Keratinocyte (primary cell): ENCODE measurements around the gene WNT7B. TPM values are rescaled to one million over a fixed set of nuclear protein-coding genes. Genes with fewer than 3 reads are reported as not detected.
A peak's percentile ranks its signal among the peaks of the same experiment; 100 is the strongest.

Experiments used
- DNase-seq: peaks from one replicate; pipeline ENCODE4 v3.0.0-alpha.2; 2011; ENCODE audit warnings: low read depth, missing footprints, low spot score
- FAIRE-seq: peaks from 2 replicates; lab custom pipeline; 2011; peaks lifted over from hg19 to GRCh38; lab: Jason Lieb, UNC
- H2AFZ ChIP-seq: 2 replicates; pipeline ENCODE4 v1.6.0; 2012; ENCODE audit warnings: low read length, control low read depth, inconsistent platforms; ENCODE audit not compliant: control insufficient read depth
- H3K27ac ChIP-seq: 2 replicates; pipeline ENCODE4 v1.5.1; 2011; ENCODE audit warnings: low read length; ENCODE audit not compliant: control insufficient read depth, insufficient read depth
- H3K27me3 ChIP-seq: 3 replicates; pipeline ENCODE4 v1.6.0; 2011; ENCODE audit warnings: low read length; ENCODE audit not compliant: control insufficient read depth, insufficient read depth; ENCODE audit errors: extremely low read depth
- H3K36me3 ChIP-seq, 2 experiments: 2 replicates in 1 of 2; 3 replicates in 1 of 2; pipeline ENCODE4 v1.5.1; 2011; ENCODE audit warnings: low read length in 2 of 2, mild to moderate bottlenecking in 1 of 2; ENCODE audit not compliant: control insufficient read depth in 2 of 2, insufficient read depth in 2 of 2; ENCODE audit errors: extremely low read depth in 1 of 2
- H3K4me1 ChIP-seq: 3 replicates; pipeline ENCODE4 v1.5.1; 2011; ENCODE audit warnings: low read length; ENCODE audit not compliant: control insufficient read depth, insufficient read depth; ENCODE audit errors: extremely low read depth
- H3K4me2 ChIP-seq: 3 replicates; pipeline ENCODE4 v1.6.0; 2011; ENCODE audit warnings: low read depth, low read length; ENCODE audit not compliant: control insufficient read depth, insufficient read depth; ENCODE audit errors: extremely low read depth
- H3K4me3 ChIP-seq, 3 experiments: fragments of 200-600 bp in 1 of 3; sonication (generic) in 1 of 3; 2 replicates in 2 of 3; 3 replicates in 1 of 3; pipeline ENCODE4 v1.5.1; 2011 to 2016; ENCODE audit warnings: low read length in 3 of 3, mild to moderate bottlenecking in 3 of 3, control low read depth in 2 of 3, inconsistent platforms in 1 of 3, low read depth in 1 of 3, mixed read lengths in 1 of 3, mixed run types in 1 of 3, moderate library complexity in 1 of 3; ENCODE audit not compliant: control insufficient read depth in 2 of 3, insufficient read depth in 2 of 3; ENCODE audit errors: extremely low read depth in 1 of 3
- H3K79me2 ChIP-seq: 2 replicates; pipeline ENCODE4 v1.6.0; 2012; ENCODE audit warnings: low read length; ENCODE audit not compliant: control insufficient read depth, insufficient read depth
- H3K9ac ChIP-seq: 3 replicates; pipeline ENCODE4 v1.6.0; 2011; ENCODE audit warnings: low read length; ENCODE audit not compliant: control insufficient read depth, insufficient read depth; ENCODE audit errors: extremely low read depth
- H3K9me1 ChIP-seq: 3 replicates; pipeline ENCODE4 v1.6.0; 2011; ENCODE audit warnings: low read length; ENCODE audit not compliant: control insufficient read depth, insufficient read depth; ENCODE audit errors: extremely low read depth
- H3K9me3 ChIP-seq: 2 replicates; pipeline ENCODE4 v1.5.1; 2012; ENCODE audit warnings: low read depth, low read length; ENCODE audit not compliant: control insufficient read depth
- H4K20me1 ChIP-seq: 3 replicates; pipeline ENCODE4 v1.6.0; 2011; ENCODE audit warnings: low read length; ENCODE audit not compliant: control insufficient read depth, insufficient read depth; ENCODE audit errors: extremely low read depth
- CTCF ChIP-seq, 3 experiments: IDR thresholded peaks in 1 of 3; conservative IDR thresholded peaks in 1 of 3; optimal IDR thresholded peaks in 1 of 3; 2 replicates in 2 of 3; 3 replicates in 1 of 3; pipeline versions ENCODE3 to v1.5.1; 2011; ENCODE audit warnings: low read length in 3 of 3, mild to moderate bottlenecking in 3 of 3, moderate library complexity in 2 of 3, control low read depth in 1 of 3, inconsistent platforms in 1 of 3; ENCODE audit not compliant: insufficient read depth in 2 of 3; ENCODE audit errors: extremely low read depth in 1 of 3
- EZH2 ChIP-seq: IDR thresholded peaks from one replicate; pipeline ENCODE4 v1.6.1; 2012; ENCODE audit warnings: inconsistent platforms, mild to moderate bottlenecking, low read length, moderate library complexity
- dilution Hi-C: fragments of 300-500 bp; cut with MboI; formaldehyde crosslinking; loops from one replicate; pipeline ENCODE4 v1.7.0; 2020; ENCODE audit warnings: low sequenced_read_pairs; ENCODE audit not compliant: extremely low pct_ligation_motif_present
- polyA plus RNA-seq, 5 experiments: library from polyadenylated mRNA; depleted of rRNA in 3 of 5; stranded (reverse) in 3 of 5; stranded (forward) in 1 of 5; unstranded in 1 of 5; fragments of >200 nt; gene quantifications; 1 replicate in 1 of 5; 2 replicates in 3 of 5; 3 replicates in 1 of 5; pipeline versions ENCODE4 v1.2.1 to v1.2.3, GENCODE V29; 2011 to 2012; ENCODE audit warnings: missing spikeins in 2 of 5, low read depth in 1 of 5, low replicate concordance in 1 of 5

WNT7B gene
- polyA plus RNA-seq, 1 donor (not counting 4 experiments of a cell fraction or from before 2014, with no cell fraction given): 1.7 TPM

DNA sequence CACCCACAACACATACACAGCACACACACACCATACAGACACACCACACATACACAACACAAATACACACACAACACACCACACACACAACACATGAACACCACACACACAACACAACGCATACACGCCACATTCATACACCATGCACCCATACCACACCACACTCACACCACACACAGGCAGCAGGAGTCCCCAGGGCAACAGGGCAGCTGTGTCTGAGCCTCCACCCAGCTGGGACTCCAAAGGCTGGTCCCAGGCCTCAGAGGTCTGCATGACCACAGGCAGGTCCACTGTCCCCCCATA is 3.3 kb upstream of the WNT7B start:
- dilution Hi-C loops: no loop called here
- H4K20me1 ChIP-seq: no peaks in the 10 kb centered on the region
- H3K4me3 ChIP-seq: no peak overlapping the region
- H3K36me3 ChIP-seq: no peaks in the 10 kb centered on the region
- H3K27ac ChIP-seq: no peak overlapping the region
- H3K9me1 ChIP-seq: peaks cover 2% of the 10 kb centered on the region
- peaks cover 19% of the 10 kb centered on the region for H3K4me1 ChIP-seq
- no peaks in the 10 kb centered on the region for H3K79me2 ChIP-seq
- no peak overlapping the region for H2AFZ ChIP-seq
- FAIRE-seq (no peak), DNase-seq (no peak)
- H3K9ac ChIP-seq: no peak overlapping the region
- H3K4me2 ChIP-seq: no peak overlapping the region
- H3K9me3 ChIP-seq: peaks cover 5% of the 10 kb centered on the region
- peaks cover 10% of the 10 kb centered on the region for H3K27me3 ChIP-seq
- TF ChIP-seq EZH2 (no peak), CTCF (optimal IDR thresholded peaks at IDR 0.05 in 1 of 3, IDR thresholded peaks at IDR 0.05 in 1 of 3, conservative IDR thresholded peaks at IDR 0.05 in 1 of 3; ENCODE audit: extremely low read depth in 1 of 3, insufficient read depth in 2 of 3, low read length in 3 of 3) (no peak)

DNA sequence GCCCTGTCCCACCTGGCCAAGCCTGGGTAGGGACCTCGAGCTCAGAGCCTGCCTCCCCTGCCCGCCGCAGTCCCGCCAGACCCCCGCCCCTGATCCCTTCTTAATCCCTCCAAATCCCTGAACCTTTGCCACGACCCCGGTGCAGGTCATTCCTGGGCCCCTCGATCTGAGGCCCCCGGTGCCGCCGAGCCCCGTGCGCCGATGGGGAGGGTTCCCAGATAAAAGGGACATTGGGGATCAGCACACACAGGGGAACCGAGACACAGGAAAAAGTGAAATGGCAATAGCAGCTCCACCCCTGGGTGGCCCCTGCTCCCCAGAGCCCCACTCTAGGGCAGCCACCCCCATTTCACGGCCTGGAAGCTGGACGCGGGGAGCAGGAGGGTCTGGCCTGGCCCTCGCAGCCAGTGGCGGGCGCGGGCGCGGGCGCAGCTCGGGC is 1.3 kb upstream of the WNT7B start:
- peaks cover 4% of the 10 kb centered on the region for H3K9me1 ChIP-seq
- peaks cover 27% of the 10 kb centered on the region for H3K4me1 ChIP-seq
- no peaks in the 10 kb centered on the region for H3K9me3 ChIP-seq
- H3K27ac ChIP-seq: no peak overlapping the region
- H3K4me3 ChIP-seq: no peak overlapping the region
- peak overlapping the region; percentile 81 for H3K4me2 ChIP-seq
- no peaks in the 10 kb centered on the region for H4K20me1 ChIP-seq
- no peaks in the 10 kb centered on the region for H3K36me3 ChIP-seq
- DNase-seq: no peak
- peak overlapping the region; percentile 22 for H3K9ac ChIP-seq
- TF ChIP-seq CTCF (optimal IDR thresholded peaks at IDR 0.05 in 1 of 3, IDR thresholded peaks at IDR 0.05 in 1 of 3, conservative IDR thresholded peaks at IDR 0.05 in 1 of 3; ENCODE audit: extremely low read depth in 1 of 3, insufficient read depth in 2 of 3, low read length in 3 of 3): no peak
- no peak for TF ChIP-seq EZH2
- H3K79me2 ChIP-seq: no peaks in the 10 kb centered on the region
- no peak for FAIRE-seq
- peaks cover 24% of the 10 kb centered on the region for H3K27me3 ChIP-seq
- dilution Hi-C loops: no loop called here
- no peak overlapping the region for H2AFZ ChIP-seq
